ENCODE measurements around the gene TIAM1.

Gene TIAM1

DNA sequence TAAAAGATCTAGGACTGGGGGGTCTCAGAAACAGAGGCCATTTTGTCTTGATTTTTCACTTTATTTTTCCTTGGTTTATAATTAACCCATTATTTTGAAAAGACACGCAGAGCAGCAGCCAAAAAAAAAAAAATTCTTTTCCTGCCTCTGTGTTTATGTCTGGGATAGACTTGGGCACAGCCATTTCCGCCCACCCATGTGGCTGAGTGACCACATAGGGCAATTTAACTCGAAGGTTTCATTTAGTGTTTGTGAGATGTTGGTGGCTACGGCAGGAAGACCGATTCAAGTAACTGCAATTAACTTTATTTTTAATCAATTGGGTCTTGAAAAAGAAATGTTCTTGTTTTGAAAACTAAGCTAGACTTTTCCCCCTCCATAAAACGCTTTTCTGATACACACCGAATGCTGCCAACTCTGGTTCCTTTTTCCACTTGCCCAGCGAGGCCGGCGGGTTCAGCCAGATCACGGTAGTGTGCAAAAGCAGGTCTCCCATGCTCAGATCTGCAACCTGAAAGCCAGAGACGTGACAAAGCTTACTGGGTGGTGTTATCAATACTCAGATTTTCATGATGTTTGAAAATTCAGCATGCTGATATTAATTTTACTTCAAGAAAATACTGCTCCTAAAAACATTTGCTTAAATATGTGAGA is 208.4 kb downstream of the TIAM1 start:
- no peak overlapping the region for H3K4me3 ChIP-seq (ENCODE audit: low read depth, low read length)
- TF ChIP-seq, protein P1, sequence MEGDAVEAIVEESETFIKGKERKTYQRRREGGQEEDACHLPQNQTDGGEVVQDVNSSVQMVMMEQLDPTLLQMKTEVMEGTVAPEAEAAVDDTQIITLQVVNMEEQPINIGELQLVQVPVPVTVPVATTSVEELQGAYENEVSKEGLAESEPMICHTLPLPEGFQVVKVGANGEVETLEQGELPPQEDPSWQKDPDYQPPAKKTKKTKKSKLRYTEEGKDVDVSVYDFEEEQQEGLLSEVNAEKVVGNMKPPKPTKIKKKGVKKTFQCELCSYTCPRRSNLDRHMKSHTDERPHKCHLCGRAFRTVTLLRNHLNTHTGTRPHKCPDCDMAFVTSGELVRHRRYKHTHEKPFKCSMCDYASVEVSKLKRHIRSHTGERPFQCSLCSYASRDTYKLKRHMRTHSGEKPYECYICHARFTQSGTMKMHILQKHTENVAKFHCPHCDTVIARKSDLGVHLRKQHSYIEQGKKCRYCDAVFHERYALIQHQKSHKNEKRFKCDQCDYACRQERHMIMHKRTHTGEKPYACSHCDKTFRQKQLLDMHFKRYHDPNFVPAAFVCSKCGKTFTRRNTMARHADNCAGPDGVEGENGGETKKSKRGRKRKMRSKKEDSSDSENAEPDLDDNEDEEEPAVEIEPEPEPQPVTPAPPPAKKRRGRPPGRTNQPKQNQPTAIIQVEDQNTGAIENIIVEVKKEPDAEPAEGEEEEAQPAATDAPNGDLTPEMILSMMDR (IDR thresholded peaks at IDR 0.05; ENCODE audit: borderline replicate concordance, insufficient read depth, low read depth, low read length) = no peak

DNA sequence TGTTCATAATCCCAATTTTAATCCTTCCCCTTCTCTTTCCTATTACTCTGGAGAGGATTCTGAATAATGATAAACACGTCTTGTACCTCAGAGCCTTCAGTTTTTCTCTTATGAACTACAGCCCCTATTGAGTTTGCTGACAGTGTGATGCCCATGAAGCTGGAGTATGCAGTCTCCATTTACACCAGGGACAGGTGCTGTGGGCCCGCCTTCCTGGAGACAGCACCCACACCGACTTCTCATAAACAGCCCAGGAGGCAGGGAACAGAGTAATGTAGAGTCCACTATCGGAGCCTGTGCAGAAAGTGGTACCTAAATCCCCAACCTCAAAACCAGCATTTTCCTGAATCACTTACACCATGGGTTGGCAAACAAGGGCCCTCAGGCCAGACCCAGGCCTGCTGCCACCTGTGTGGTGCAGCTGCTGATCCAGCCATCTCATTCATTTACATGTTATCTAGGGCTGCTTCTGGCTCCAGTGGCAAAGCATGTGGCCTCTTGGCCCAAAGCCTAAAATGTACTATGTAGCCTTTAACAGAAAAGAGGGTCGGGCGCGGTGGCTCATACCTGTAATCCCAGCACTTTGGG is 210.7 kb downstream of the TIAM1 start:
- TF ChIP-seq, protein P1 (IDR thresholded peaks at IDR 0.05; ENCODE audit: borderline replicate concordance, insufficient read depth, low read depth, low read length) = no peak
- no peak overlapping the region for H3K4me3 ChIP-seq (ENCODE audit: low read depth, low read length)

DNA sequence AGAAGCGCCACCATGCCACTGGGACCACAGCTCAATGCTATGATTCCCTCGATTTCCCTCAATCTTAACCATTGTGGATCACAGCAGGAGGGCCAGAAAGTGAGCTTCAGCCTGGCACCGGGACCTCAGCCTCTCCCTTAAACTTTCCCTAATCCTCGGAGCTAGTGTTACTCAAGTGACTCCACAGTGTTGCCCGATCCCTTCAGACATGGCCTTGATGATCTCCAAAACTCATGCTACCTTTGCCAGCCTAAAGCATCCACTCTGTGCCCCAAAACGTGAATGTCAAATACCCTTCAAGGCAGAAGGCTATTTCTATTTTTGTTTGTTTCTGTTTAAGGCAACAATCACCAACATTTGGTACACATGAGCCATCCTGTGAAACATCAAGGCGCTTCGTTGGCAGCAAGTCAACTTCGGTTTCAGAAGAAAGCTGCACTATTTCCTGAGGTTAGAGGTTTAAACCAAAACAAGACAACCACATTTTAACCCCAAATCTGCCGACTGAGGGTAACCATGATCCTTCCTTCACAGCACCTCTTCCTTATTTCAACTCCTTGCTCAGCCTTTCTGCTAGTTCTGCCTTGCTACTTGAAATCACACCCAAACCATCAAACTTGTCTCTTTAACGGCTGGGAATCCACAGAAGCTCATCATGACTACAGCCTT is 211.4 kb downstream of the TIAM1 start:
- H3K4me3 ChIP-seq (ENCODE audit: low read depth, low read length) = no peak overlapping the region
- TF ChIP-seq, protein P1 (IDR thresholded peaks at IDR 0.05; ENCODE audit: borderline replicate concordance, insufficient read depth, low read depth, low read length) = no peak

DNA sequence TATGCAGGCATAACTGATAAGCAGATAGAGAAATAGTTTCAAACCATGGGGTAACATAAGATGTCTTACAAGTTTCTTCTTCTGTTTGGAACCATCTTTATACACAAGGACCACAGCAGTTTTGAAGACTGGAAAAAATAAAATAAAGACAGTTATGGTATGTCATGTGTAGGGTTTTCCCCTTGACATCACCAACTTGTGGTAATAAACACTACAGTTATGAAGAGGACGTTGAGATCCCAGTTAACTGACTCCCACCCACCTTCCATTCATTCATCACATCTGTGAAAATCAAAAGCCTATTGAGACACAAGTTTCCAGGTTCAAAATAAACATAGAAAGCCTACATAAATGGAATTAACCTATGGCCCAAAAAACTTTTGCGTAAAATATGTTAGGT is 213.2 kb downstream of the TIAM1 start:
- H3K4me3 ChIP-seq (ENCODE audit: low read depth, low read length) = no peak overlapping the region
- TF ChIP-seq, protein P1 (IDR thresholded peaks at IDR 0.05; ENCODE audit: borderline replicate concordance, insufficient read depth, low read depth, low read length) = no peak

GRCh38 chr21:31128234-31128633 is 215.8 kb downstream of the TIAM1 start:
- H3K4me3 ChIP-seq (ENCODE audit: low read depth, low read length) = no peak overlapping the region
- TF ChIP-seq, protein P1 (IDR thresholded peaks at IDR 0.05; ENCODE audit: borderline replicate concordance, insufficient read depth, low read depth, low read length) = no peak

DNA sequence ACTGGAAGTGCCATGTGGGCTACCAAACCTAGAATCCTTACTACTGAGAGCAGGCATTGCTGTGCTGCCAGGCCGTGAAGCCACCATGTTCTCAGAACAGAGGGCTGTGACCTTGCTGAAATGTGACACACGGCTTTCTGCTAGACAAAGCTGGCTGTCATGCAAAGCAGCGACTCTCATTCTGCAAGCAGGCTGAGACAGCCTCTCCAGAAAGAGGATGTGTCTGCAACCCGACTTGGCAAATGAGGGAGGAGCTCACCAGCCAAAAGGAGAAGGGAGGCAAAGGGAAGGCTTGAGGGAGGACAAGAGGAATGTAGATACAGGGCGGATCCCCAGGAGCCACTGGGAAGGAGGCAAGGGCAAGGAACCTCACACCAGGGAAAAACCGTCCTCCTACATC is 220.1 kb downstream of the TIAM1 start:
- no peak overlapping the region for H3K4me3 ChIP-seq (ENCODE audit: low read depth, low read length)
- TF ChIP-seq, protein P1 (IDR thresholded peaks at IDR 0.05; ENCODE audit: borderline replicate concordance, insufficient read depth, low read depth, low read length) = no peak

GRCh38 chr21:31119199-31119598 is 224.9 kb downstream of the TIAM1 start:
- TF ChIP-seq, protein P1 (IDR thresholded peaks at IDR 0.05; ENCODE audit: borderline replicate concordance, insufficient read depth, low read depth, low read length) = no peak
- H3K4me3 ChIP-seq (ENCODE audit: low read depth, low read length) = no peak overlapping the region
